HEK293 (cell line): ENCODE measurements around the gene EIF2B2.
A peak's percentile ranks its signal among the peaks of the same experiment; 100 is the strongest.

ENCODE experiments used
- YY1 ChIP-seq: fragments of 450-650 bp; formaldehyde crosslinking; IDR thresholded peaks from 2 replicates; pipeline ENCODE4 v1.5.1; 2018; ENCODE audit warnings: missing biosample characterization, missing genetic modification characterization
- ZNF112 ChIP-seq: fragments of 450-650 bp; formaldehyde crosslinking; IDR thresholded peaks from 2 replicates; pipeline ENCODE4 v1.5.0; 2017; ENCODE audit warnings: missing biosample characterization, missing genetic modification characterization
- ZNF274 ChIP-seq, 2 experiments: fragments of 200-500 bp in 1 of 2; fragments of 450-650 bp in 1 of 2; sonication (Bioruptor generic) in 1 of 2; formaldehyde crosslinking in 1 of 2; IDR thresholded peaks; 2 replicates each; pipeline versions ENCODE4 v1.5.1 to v1.6.1; 2014 to 2016; ENCODE audit warnings: borderline replicate concordance in 1 of 2, inconsistent platforms in 1 of 2, low read length in 1 of 2, missing biosample characterization in 1 of 2, missing genetic modification characterization in 1 of 2
- TF ChIP-seq, protein P1 (sequence below): fragments of 450-650 bp; formaldehyde crosslinking; IDR thresholded peaks from 2 replicates; pipeline ENCODE4 v1.5.1; 2016; ENCODE audit warnings: missing biosample characterization, missing genetic modification characterization
- TF ChIP-seq, protein P2 (sequence below): fragments of 450-650 bp; formaldehyde crosslinking; IDR thresholded peaks from 2 replicates; pipeline ENCODE4 v1.5.1; 2016; ENCODE audit warnings: missing biosample characterization, missing genetic modification characterization
- TF ChIP-seq, protein P3 (sequence below): fragments of 450-650 bp; formaldehyde crosslinking; IDR thresholded peaks from 2 replicates; pipeline ENCODE4 v1.5.1; 2016; ENCODE audit warnings: missing biosample characterization, missing genetic modification characterization
- TF ChIP-seq, protein P4 (sequence below): sonication (generic); formaldehyde crosslinking; IDR thresholded peaks from 2 replicates; pipeline ENCODE4 v1.8.1; 2022; ENCODE audit warnings: mild to moderate bottlenecking, moderate library complexity, missing genetic modification reagents

DNA sequence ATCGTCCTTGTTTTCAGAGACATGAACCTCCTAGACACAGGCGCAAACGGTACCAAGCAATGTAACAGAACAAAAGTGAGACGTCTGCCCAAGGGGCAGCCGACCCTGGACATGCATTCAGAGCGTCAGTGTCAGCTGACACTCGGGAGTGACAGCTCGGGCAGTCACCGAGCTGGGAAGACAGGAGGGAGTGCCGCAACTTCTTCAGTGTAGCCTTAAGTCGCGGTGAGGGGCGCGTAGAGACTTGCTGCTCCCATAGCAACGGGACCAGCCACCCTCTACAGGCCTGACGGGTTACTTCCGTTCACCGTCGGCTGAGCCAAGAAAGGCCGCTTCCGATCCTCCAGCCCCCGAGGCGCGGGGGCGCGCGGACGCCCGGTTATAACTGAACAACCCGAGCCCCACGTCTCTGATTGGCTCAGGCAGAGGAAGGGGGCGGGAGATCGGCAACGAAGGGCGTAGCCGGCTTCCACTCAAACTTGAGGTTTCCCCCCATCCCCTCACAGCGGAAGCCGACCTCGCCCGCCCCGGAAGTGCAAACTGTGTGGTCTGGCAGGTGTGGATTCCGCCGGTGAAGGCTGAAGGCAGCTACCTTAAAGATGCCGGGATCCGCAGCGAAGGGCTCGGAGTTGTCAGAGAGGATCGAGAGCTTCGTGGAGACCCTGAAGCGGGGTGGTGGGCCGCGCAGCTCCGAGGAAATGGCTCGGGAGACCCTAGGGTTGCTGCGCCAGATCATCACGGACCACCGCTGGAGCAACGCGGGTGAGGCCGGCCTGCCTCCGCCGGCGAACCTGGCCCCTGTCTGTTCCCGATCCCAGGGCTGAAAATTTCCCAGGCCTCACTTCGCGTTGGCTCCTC lies at the start of gene EIF2B2:
- TF ChIP-seq ZNF274 (IDR thresholded peaks at IDR 0.05; ENCODE audit: low read length) (no peak), ZNF274 (tag by site-specific recombination; IDR thresholded peaks at IDR 0.05; ENCODE audit: borderline replicate concordance) (no peak), YY1 (tag by site-specific recombination) (no peak; the same call in 1 of the 2 replicates), ZNF112 (tag by site-specific recombination) (no peak)
- TF ChIP-seq, protein P1, sequence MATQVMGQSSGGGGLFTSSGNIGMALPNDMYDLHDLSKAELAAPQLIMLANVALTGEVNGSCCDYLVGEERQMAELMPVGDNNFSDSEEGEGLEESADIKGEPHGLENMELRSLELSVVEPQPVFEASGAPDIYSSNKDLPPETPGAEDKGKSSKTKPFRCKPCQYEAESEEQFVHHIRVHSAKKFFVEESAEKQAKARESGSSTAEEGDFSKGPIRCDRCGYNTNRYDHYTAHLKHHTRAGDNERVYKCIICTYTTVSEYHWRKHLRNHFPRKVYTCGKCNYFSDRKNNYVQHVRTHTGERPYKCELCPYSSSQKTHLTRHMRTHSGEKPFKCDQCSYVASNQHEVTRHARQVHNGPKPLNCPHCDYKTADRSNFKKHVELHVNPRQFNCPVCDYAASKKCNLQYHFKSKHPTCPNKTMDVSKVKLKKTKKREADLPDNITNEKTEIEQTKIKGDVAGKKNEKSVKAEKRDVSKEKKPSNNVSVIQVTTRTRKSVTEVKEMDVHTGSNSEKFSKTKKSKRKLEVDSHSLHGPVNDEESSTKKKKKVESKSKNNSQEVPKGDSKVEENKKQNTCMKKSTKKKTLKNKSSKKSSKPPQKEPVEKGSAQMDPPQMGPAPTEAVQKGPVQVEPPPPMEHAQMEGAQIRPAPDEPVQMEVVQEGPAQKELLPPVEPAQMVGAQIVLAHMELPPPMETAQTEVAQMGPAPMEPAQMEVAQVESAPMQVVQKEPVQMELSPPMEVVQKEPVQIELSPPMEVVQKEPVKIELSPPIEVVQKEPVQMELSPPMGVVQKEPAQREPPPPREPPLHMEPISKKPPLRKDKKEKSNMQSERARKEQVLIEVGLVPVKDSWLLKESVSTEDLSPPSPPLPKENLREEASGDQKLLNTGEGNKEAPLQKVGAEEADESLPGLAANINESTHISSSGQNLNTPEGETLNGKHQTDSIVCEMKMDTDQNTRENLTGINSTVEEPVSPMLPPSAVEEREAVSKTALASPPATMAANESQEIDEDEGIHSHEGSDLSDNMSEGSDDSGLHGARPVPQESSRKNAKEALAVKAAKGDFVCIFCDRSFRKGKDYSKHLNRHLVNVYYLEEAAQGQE (tag by site-specific recombination) = no peak
- TF ChIP-seq, protein P2, sequence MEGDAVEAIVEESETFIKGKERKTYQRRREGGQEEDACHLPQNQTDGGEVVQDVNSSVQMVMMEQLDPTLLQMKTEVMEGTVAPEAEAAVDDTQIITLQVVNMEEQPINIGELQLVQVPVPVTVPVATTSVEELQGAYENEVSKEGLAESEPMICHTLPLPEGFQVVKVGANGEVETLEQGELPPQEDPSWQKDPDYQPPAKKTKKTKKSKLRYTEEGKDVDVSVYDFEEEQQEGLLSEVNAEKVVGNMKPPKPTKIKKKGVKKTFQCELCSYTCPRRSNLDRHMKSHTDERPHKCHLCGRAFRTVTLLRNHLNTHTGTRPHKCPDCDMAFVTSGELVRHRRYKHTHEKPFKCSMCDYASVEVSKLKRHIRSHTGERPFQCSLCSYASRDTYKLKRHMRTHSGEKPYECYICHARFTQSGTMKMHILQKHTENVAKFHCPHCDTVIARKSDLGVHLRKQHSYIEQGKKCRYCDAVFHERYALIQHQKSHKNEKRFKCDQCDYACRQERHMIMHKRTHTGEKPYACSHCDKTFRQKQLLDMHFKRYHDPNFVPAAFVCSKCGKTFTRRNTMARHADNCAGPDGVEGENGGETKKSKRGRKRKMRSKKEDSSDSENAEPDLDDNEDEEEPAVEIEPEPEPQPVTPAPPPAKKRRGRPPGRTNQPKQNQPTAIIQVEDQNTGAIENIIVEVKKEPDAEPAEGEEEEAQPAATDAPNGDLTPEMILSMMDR (tag by site-specific recombination) = peak; percentile 36; the same call in 1 of the 2 replicates
- TF ChIP-seq, protein P3, sequence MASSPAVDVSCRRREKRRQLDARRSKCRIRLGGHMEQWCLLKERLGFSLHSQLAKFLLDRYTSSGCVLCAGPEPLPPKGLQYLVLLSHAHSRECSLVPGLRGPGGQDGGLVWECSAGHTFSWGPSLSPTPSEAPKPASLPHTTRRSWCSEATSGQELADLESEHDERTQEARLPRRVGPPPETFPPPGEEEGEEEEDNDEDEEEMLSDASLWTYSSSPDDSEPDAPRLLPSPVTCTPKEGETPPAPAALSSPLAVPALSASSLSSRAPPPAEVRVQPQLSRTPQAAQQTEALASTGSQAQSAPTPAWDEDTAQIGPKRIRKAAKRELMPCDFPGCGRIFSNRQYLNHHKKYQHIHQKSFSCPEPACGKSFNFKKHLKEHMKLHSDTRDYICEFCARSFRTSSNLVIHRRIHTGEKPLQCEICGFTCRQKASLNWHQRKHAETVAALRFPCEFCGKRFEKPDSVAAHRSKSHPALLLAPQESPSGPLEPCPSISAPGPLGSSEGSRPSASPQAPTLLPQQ (tag by site-specific recombination) = no peak
- TF ChIP-seq, protein P4, sequence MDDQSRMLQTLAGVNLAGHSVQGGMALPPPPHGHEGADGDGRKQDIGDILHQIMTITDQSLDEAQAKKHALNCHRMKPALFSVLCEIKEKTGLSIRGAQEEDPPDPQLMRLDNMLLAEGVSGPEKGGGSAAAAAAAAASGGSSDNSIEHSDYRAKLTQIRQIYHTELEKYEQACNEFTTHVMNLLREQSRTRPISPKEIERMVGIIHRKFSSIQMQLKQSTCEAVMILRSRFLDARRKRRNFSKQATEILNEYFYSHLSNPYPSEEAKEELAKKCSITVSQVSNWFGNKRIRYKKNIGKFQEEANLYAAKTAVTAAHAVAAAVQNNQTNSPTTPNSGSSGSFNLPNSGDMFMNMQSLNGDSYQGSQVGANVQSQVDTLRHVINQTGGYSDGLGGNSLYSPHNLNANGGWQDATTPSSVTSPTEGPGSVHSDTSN (CRISPR knock-in tag) = 0 out of 2 replicates have a peak, but pooled peaks have one; percentile 58
